K562 (cell line): ENCODE data around the gene ATXN1. TPM values are rescaled to one million over a fixed set of nuclear protein-coding genes. Genes with fewer than 3 reads are reported as not detected.

Experiments used
- ATAC-seq: fragments of 200-7000 bp; cut with Tn5 transposase; 3 replicates; pipeline ENCODE4 v1.9.1; 2020; ENCODE audit warnings: moderate library complexity
- BruUV-seq: library from RNA; stranded (reverse); fragments of 400-500 nt; replicated peaks from 2 replicates; lab custom pipeline; 2021; lab: Mats Ljungman, UMichigan
- CTCF ChIA-PET: fragments of 300-600 bp; formaldehyde crosslinking; extraction: SDS; loops from one replicate; lab custom pipeline; 2021; ENCODE audit warnings: low intra/inter-chr PET ratio; lab: Yijun Ruan, JAX
- POLR2A ChIA-PET: fragments of 300-600, 350-650 bp; sonication (Branson Sonifier 250); formaldehyde crosslinking; extraction: SDS; loops from one replicate; lab custom pipeline; 2021; ENCODE audit warnings: antibody characterized with exemption, inconsistent platforms; lab: Yijun Ruan, JAX
- DNase-seq, 4 experiments: peaks; one replicate each; pipeline versions ENCODE4 v3.0.0 to v3.0.0-alpha.2; 2011 to 2018; ENCODE audit warnings: low spot score in 3 of 4, mixed read lengths in 3 of 4; ENCODE audit errors: extremely low read depth in 1 of 4
- FAIRE-seq: peaks from 2 replicates; lab custom pipeline; 2011; peaks lifted over from hg19 to GRCh38; lab: Jason Lieb, UNC
- H2AFZ ChIP-seq: 2 replicates; pipeline ENCODE4 v1.6.0; 2011; ENCODE audit warnings: low read depth, low read length, control low read depth, inconsistent platforms
- H3K27ac ChIP-seq: fragments of 200-600 bp; 3 replicates; pipeline ENCODE4 v1.8.0; 2011; ENCODE audit warnings: low read depth, mild to moderate bottlenecking, control low read depth, inconsistent platforms, low read length, moderate library complexity, mixed read lengths; ENCODE audit errors: extremely low read depth
- H3K27me3 ChIP-seq, 2 experiments: fragments of 300-600 bp in 1 of 2; 2 replicates in 1 of 2; 3 replicates in 1 of 2; pipeline versions ENCODE4 v1.6.0 to v1.8.0; 2011; ENCODE audit warnings: inconsistent platforms in 2 of 2, low read length in 2 of 2, mild to moderate bottlenecking in 1 of 2, mixed read lengths in 1 of 2, moderate library complexity in 1 of 2; ENCODE audit not compliant: control insufficient read depth in 2 of 2, insufficient read depth in 2 of 2
- H3K36me3 ChIP-seq: fragments of 300-600 bp; 3 replicates; pipeline ENCODE4 v1.8.0; 2011; ENCODE audit warnings: mild to moderate bottlenecking, low read length, inconsistent platforms; ENCODE audit not compliant: control insufficient read depth, insufficient read depth
- H3K4me1 ChIP-seq, 2 experiments: fragments of 200-600 bp in 1 of 2; replicated peaks in 1 of 2; 2 replicates in 1 of 2; 3 replicates in 1 of 2; pipeline versions ENCODE4 v1.5.1 to v1.8.0; 2011; ENCODE audit warnings: inconsistent platforms in 2 of 2, low read length in 2 of 2, mild to moderate bottlenecking in 1 of 2, mixed read lengths in 1 of 2, moderate library complexity in 1 of 2; ENCODE audit not compliant: control insufficient read depth in 2 of 2, insufficient read depth in 2 of 2
- H3K4me2 ChIP-seq: 2 replicates; pipeline ENCODE4 v1.6.1; 2011; ENCODE audit warnings: low read length, control low read depth, inconsistent platforms, mixed read lengths; ENCODE audit not compliant: insufficient read depth
- H3K4me3 ChIP-seq: fragments of 200-600 bp; sonication (generic), shearing (Covaris generic); 2 replicates; pipeline ENCODE4 v1.5.1; 2016; ENCODE audit warnings: control low read depth, inconsistent platforms
- H3K79me2 ChIP-seq: fragments of 200-600 bp; 3 replicates; pipeline ENCODE4 v1.8.0; 2011; ENCODE audit warnings: low read length, inconsistent platforms; ENCODE audit not compliant: control insufficient read depth, insufficient read depth
- H3K9ac ChIP-seq, 2 experiments: 2 replicates each; pipeline versions ENCODE4 v1.6.0 to v1.6.1; 2011; ENCODE audit warnings: low read depth in 2 of 2, low read length in 2 of 2, control low read depth in 1 of 2, inconsistent platforms in 1 of 2, mild to moderate bottlenecking in 1 of 2, mixed read lengths in 1 of 2; ENCODE audit not compliant: insufficient read depth in 1 of 2
- H3K9me1 ChIP-seq: one replicate; pipeline ENCODE4 v1.6.0; 2011; ENCODE audit warnings: inconsistent platforms, mild to moderate bottlenecking, low read length, moderate library complexity; ENCODE audit not compliant: control insufficient read depth, insufficient read depth
- H3K9me3 ChIP-seq: replicated peaks from 2 replicates; pipeline ENCODE4 v1.5.1; 2011; ENCODE audit warnings: low read depth, low read length, inconsistent platforms; ENCODE audit not compliant: control insufficient read depth, insufficient read depth
- H4K20me1 ChIP-seq: replicated peaks from 2 replicates; pipeline ENCODE4 v1.6.1; 2011; ENCODE audit warnings: low read length, inconsistent platforms, mixed read lengths; ENCODE audit not compliant: control insufficient read depth, insufficient read depth
- CCAR2 ChIP-seq: fragments of 200-400 bp; formaldehyde crosslinking; IDR thresholded peaks from 2 replicates; pipeline ENCODE4 v1.6.1; 2017; ENCODE audit warnings: mild to moderate bottlenecking, low read depth, low read length
- ETV1 ChIP-seq: fragments of 450-650 bp; conservative IDR thresholded peaks from 2 replicates; pipeline ENCODE4 v1.6.1; 2016; ENCODE audit warnings: missing genetic modification characterization, control low read depth, low read depth, missing compliant biosample characterization
- IRF2 ChIP-seq: sonication (generic); formaldehyde crosslinking; IDR thresholded peaks from 2 replicates; pipeline ENCODE4 v1.8.1; 2022; ENCODE audit warnings: mild to moderate bottlenecking, missing genetic modification reagents
- RHOXF2B ChIP-seq: fragments of 250-450 bp; sonication (Bioruptor Pico); conservative IDR thresholded peaks from 2 replicates; pipeline ENCODE4 v1.5.1; 2021
- ZNF384 ChIP-seq: IDR thresholded peaks from 2 replicates; pipeline ENCODE4 v1.6.1; 2012; ENCODE audit warnings: low read depth, low read length, improper control_type of control experiment
- ZZZ3 ChIP-seq: fragments of 450-650 bp; IDR thresholded peaks from 2 replicates; pipeline ENCODE4 v1.6.1; 2016; ENCODE audit warnings: antibody characterized with exemption, mild to moderate bottlenecking, moderate library complexity
- WGBS: fragments of 100-300 bp; shearing (Covaris generic); methylation state at CpG from one replicate; pipeline ENCODE4 v1.1.6; 2016; ENCODE audit warnings: low coverage, mixed read lengths; ENCODE audit not compliant: insufficient coverage; ENCODE audit errors: missing lambda C conversion rate; 5-methylcytosine and 5-hydroxymethylcytosine counted together
- in situ Hi-C: fragments of 300-500 bp; cut with MboI; formaldehyde crosslinking; loops from 4 replicates; pipeline ENCODE4 v1.15.0; 2018; ENCODE audit warnings: inconsistent platforms, mixed read lengths
- intact Hi-C: fragments of 100-400 bp; cut with micrococcal nuclease; formaldehyde crosslinking; loops from 2 replicates; pipeline ENCODE4 v1.14.2; 2022
- polyA plus RNA-seq, 8 experiments: library from polyadenylated mRNA; depleted of rRNA in 4 of 8; stranded (reverse) in 5 of 8; unstranded in 3 of 8; fragments of >200 nt; fragmentation: Nextera tagmentation in 2 of 8; fragmentation: Illumina TruSeq in 1 of 8; extraction: Ambion mirVana in 2 of 8; extraction: Trizol in 1 of 8; gene quantifications; 2 replicates each; pipeline versions ENCODE4 v1.2.1 to v1.2.3, GENCODE V29; 2011 to 2014; ENCODE audit warnings: inconsistent platforms in 1 of 8, missing spikeins in 1 of 8
- total RNA-seq, 7 experiments: library from RNA; depleted of rRNA in 6 of 7; stranded (reverse); fragments of >200 nt in 6 of 7; fragmentation: Illumina TruSeq in 2 of 7; extraction: Trizol in 2 of 7; gene quantifications; 2 replicates each; pipeline versions ENCODE4 v1.2.1 to v1.2.3, GENCODE V29; 2011 to 2021; ENCODE audit warnings: low replicate concordance in 1 of 7
- TF ChIP-seq, protein P1 (sequence below): fragments of 250-450 bp; sonication (Bioruptor Pico); IDR thresholded peaks from 2 replicates; pipeline ENCODE4 v1.4.0; 2020; ENCODE audit warnings: mild to moderate bottlenecking

The ATXN1 gene
- total and polyA plus RNA-seq, 9 of the 15 experiments (the other 6 are each of a cell fraction or from before 2014, with no cell fraction given) = under 0.01 to 1.2 (median 0.58) TPM

GRCh38 chr6:16594849-16595248 lies 166.4 kb downstream of the ATXN1 start:
- no peak overlapping the region for H3K4me3 ChIP-seq
- H3K9me3 ChIP-seq = no peaks in the 10 kb centered on the region
- FAIRE-seq = no peak
- no peak overlapping the region for H3K4me2 ChIP-seq
- H2AFZ ChIP-seq = no peak overlapping the region
- H3K27me3 ChIP-seq = peaks cover 2 to 17% of the 10 kb centered on the region in 2 experiments; a peak in 3 of 5 replicates
- no peak for DNase-seq
- ChIA-PET POLR2A (no interaction called here), CTCF (no interaction called here)
- no peaks in the 10 kb centered on the region for H4K20me1 ChIP-seq
- no peaks in the 10 kb centered on the region for H3K79me2 ChIP-seq
- H3K4me1 ChIP-seq = no peaks in the 10 kb centered on the region
- no peak overlapping the region for H3K27ac ChIP-seq
- in situ Hi-C loops = no loop called here
- H3K9me1 ChIP-seq = no peaks in the 10 kb centered on the region
- ATAC-seq = no peak
- BruUV-seq = no TSS peak
- WGBS = under 1% methylated on average over 5 of the region's 5 CpGs
- TF ChIP-seq CCAR2 (no peak), IRF2 (no peak), RHOXF2B (CRISPR knock-in tag) (no peak), ZNF384 (no peak), ZZZ3 (no peak), ETV1 (tag) (no peak)
- TF ChIP-seq, protein P1, sequence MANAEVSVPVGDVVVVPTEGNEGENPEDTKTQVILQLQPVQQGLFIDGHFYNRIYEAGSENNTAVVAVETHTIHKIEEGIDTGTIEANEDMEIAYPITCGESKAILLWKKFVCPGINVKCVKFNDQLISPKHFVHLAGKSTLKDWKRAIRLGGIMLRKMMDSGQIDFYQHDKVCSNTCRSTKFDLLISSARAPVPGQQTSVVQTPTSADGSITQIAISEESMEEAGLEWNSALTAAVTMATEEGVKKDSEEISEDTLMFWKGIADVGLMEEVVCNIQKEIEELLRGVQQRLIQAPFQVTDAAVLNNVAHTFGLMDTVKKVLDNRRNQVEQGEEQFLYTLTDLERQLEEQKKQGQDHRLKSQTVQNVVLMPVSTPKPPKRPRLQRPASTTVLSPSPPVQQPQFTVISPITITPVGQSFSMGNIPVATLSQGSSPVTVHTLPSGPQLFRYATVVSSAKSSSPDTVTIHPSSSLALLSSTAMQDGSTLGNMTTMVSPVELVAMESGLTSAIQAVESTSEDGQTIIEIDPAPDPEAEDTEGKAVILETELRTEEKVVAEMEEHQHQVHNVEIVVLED (CRISPR knock-in tag) = no peak
- intact Hi-C loops = no loop called here
- H3K36me3 ChIP-seq = no peaks in the 10 kb centered on the region
- H3K9ac ChIP-seq = no peak overlapping the region
